Measurements from ENCODE around the gene DAB2IP. TPM values are rescaled to one million over a fixed set of nuclear protein-coding genes. Genes with fewer than 3 reads are reported as not detected.

Gene DAB2IP
- total RNA-seq, 1 experiment from 2014 or later, result 31.0 TPM

DNA sequence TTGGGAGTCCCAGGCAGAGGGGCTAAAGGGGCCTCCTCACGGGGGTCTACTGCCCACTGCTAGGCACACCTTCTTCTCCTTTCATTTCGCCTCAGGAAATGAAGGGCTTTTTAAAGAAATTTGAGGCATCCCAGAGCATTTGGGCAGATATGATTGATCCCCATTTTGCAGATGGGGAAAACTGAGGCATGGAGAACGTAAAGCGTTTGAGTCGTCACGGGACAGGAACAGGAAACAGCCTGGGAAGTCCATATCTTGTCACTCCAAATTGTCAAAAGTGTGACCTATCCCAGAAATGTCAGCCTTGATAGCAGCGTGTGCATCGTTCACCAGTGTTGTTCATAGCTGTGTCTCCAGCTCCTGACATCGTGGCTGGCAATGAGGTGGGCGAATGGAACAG lies 98.2 kb downstream of the DAB2IP start:
- intact Hi-C loops (cut with micrococcal nuclease), result no loop called here
- Histone ChIP-seq H3K36me3 (ENCODE audit: control insufficient read depth in 1 of 2, insufficient read depth in 2 of 2, low read length in 2 of 2) (no peaks in the 10 kb centered on the region), H4K20me1 (ENCODE audit: insufficient read depth) (no peaks in the 10 kb centered on the region), H3K79me2 (ENCODE audit: insufficient read depth, low read length) (peaks cover 29% of the 10 kb centered on the region; the same call in 1 of the 2 replicates), H3K4me1 (ENCODE audit: control insufficient read depth in 1 of 2, insufficient read depth in 2 of 2, low read length in 2 of 2) (peaks cover 42 to 61% of the 10 kb centered on the region in 2 experiments), H3K27ac (ENCODE audit: low read depth, low read length) (peak overlapping the region; percentile 51; the same call in 1 of the 2 replicates), H3K9me3 (ENCODE audit: control insufficient read depth in 1 of 2, insufficient read depth in 1 of 2, low read depth in 1 of 2, low read length in 2 of 2) (no peaks in the 10 kb centered on the region), H2AFZ (ENCODE audit: low read depth, low read length, poor library complexity, severe bottlenecking) (no peak overlapping the region), H3K4me2 (ENCODE audit: low read length) (peak overlapping the region; percentile 60), H3K9ac (ENCODE audit: low read length) (0 out of 2 replicates have a peak overlapping the region, but pooled peaks have one; percentile 27), H3K9me2 (ENCODE audit: insufficient read depth) (no peaks in the 10 kb centered on the region), H3K4me3 (replicated peaks in 1 of 2; ENCODE audit: low read depth in 1 of 2, low read length in 2 of 2) (no peak overlapping the region), H3K27me3 (ENCODE audit: insufficient read depth, low read length) (no peaks in the 10 kb centered on the region)
- ATAC-seq (no peak), DNase-seq (ENCODE audit: low read depth, low spot score) (no peak)
- TF ChIP-seq SRF (IDR thresholded peaks at IDR 0.05; ENCODE audit: low read depth), result no peak
- TF ChIP-seq POLR2AphosphoS5 (IDR thresholded peaks at IDR 0.05; ENCODE audit: low read depth, low read length), result no peak
- no peak for TF ChIP-seq FOSL1 (IDR thresholded peaks at IDR 0.05; ENCODE audit: low read depth)
- no peak for TF ChIP-seq TCF7L2 (IDR thresholded peaks at IDR 0.05; ENCODE audit: borderline replicate concordance, extremely low read depth, insufficient read depth, insufficient read length)
- no peak for TF ChIP-seq CBX3 (IDR thresholded peaks at IDR 0.05; ENCODE audit: low read depth)
- TF ChIP-seq EZH2phosphoT487 (IDR thresholded peaks at IDR 0.05; ENCODE audit: borderline replicate concordance), result no peak
- no peak for TF ChIP-seq ZFX (IDR thresholded peaks at IDR 0.05)
- no peak for TF ChIP-seq POLR2A (IDR thresholded peaks at IDR 0.05; ENCODE audit: borderline replicate concordance, extremely low read depth, insufficient read depth, insufficient read length)
- TF ChIP-seq JUND (IDR thresholded peaks at IDR 0.05), result no peak
- no peak for TF ChIP-seq EGR1 (IDR thresholded peaks at IDR 0.05; ENCODE audit: low read depth)
- no peak for TF ChIP-seq YY1 (IDR thresholded peaks at IDR 0.05; ENCODE audit: extremely low read depth, insufficient replicate concordance, low read depth, low read length)
- no peak for TF ChIP-seq ZNF274 (IDR thresholded peaks at IDR 0.05; ENCODE audit: low read depth, low read length)
- no peak for TF ChIP-seq CTCF (IDR thresholded peaks at IDR 0.05 in 2 of 3, conservative IDR thresholded peaks at IDR 0.05 in 1 of 3; ENCODE audit: borderline replicate concordance in 1 of 3, insufficient read depth in 1 of 3, low read depth in 2 of 3, low read length in 2 of 3)
- TF ChIP-seq EZH2 (IDR thresholded peaks at IDR 0.05), result no peak
- TF ChIP-seq MAX (IDR thresholded peaks at IDR 0.05), result no peak
- no peak for TF ChIP-seq REST (IDR thresholded peaks at IDR 0.05; ENCODE audit: low read depth)
- TF ChIP-seq CEBPB (IDR thresholded peaks at IDR 0.05; ENCODE audit: low read depth), result no peak
- no peak for TF ChIP-seq ATF3 (IDR thresholded peaks at IDR 0.05)
- RAD21 ChIA-PET (ENCODE audit: low non-redundant PET in 1 of 2, low total read pairs in 2 of 2, uncharacterized antibody in 2 of 2, unreplicated experiment in 2 of 2), result no interaction called here
- CTCF ChIA-PET, result no interaction called here
- BruUV-seq (replicated peaks), result no TSS peak
- POLR2A ChIA-PET, result no interaction called here

Measured in HCT116 (cell line).